OCI-LY1 (cell line): Measurements from ENCODE around the gene SNX1.
"Not testable (repeated sequence)": the region's sequence is repeated elsewhere in the genome, so short reads cannot be mapped to it uniquely, and the experiment has no call there.

Experiments
- H2AFZ ChIP-seq: fragments of 200-600 bp; sonication (generic), shearing (Covaris generic); 2 replicates; pipeline ENCODE4 v1.6.0; 2014; ENCODE audit warnings: antibody characterized with exemption, mild to moderate bottlenecking, low read length
- H3F3A ChIP-seq: fragments of 200-600 bp; sonication (generic), shearing (Covaris generic); 2 replicates; pipeline ENCODE4 v1.6.0; 2014; ENCODE audit warnings: mild to moderate bottlenecking, antibody characterized with exemption, low read length, moderate library complexity; ENCODE audit not compliant: insufficient read depth
- H3K27ac ChIP-seq: fragments of 200-600 bp; sonication (generic); 2 replicates; pipeline ENCODE4 v1.5.1; 2014; ENCODE audit warnings: low read length, mixed run types, mild to moderate bottlenecking, low read depth; ENCODE audit not compliant: poor library complexity, severe bottlenecking
- H3K27me3 ChIP-seq: fragments of 200-600 bp; sonication (generic); 2 replicates; pipeline ENCODE4 v1.6.0; 2014; ENCODE audit warnings: antibody characterized with exemption, mild to moderate bottlenecking, low read length, moderate library complexity; ENCODE audit not compliant: insufficient read depth
- H3K36me3 ChIP-seq: fragments of 200-600 bp; sonication (generic); 2 replicates; pipeline ENCODE4 v1.6.1; 2014; ENCODE audit warnings: mild to moderate bottlenecking, antibody characterized with exemption, low read length, moderate library complexity, mixed read lengths; ENCODE audit not compliant: insufficient read depth
- H3K4me1 ChIP-seq: fragments of 200-600 bp; sonication (generic); 2 replicates; pipeline ENCODE4 v1.5.1; 2014; ENCODE audit warnings: mild to moderate bottlenecking, low read length, moderate library complexity; ENCODE audit not compliant: insufficient read depth, severe bottlenecking
- H3K4me2 ChIP-seq: fragments of 200-600 bp; sonication (generic), shearing (Covaris generic); 2 replicates; pipeline ENCODE4 v1.6.1; 2014; ENCODE audit warnings: low read length
- H3K4me3 ChIP-seq: fragments of 200-600 bp; sonication (generic); 2 replicates; pipeline ENCODE4 v1.5.1; 2014; ENCODE audit warnings: low read length, low read depth, mild to moderate bottlenecking, mixed read lengths; ENCODE audit not compliant: poor library complexity, severe bottlenecking
- H3K79me2 ChIP-seq: fragments of 200-600 bp; shearing (Covaris generic); 2 replicates; pipeline ENCODE4 v1.6.1; 2016; ENCODE audit warnings: mixed run types, low read length, mixed read lengths; ENCODE audit not compliant: insufficient read depth
- H3K9ac ChIP-seq: fragments of 200-600 bp; sonication (generic), shearing (Covaris generic); 2 replicates; pipeline ENCODE4 v1.6.1; 2014; ENCODE audit warnings: mild to moderate bottlenecking, low read length, mixed read lengths
- H3K9me2 ChIP-seq: fragments of 200-600 bp; sonication (generic), shearing (Covaris generic); 2 replicates; pipeline ENCODE4 v1.6.1; 2014; ENCODE audit warnings: low read depth, mild to moderate bottlenecking, low read length, mixed read lengths
- H3K9me3 ChIP-seq: fragments of 200-600 bp; shearing (Covaris generic); 2 replicates; pipeline ENCODE4 v1.6.1; 2014; ENCODE audit warnings: low read length, mixed read lengths
- H4K20me1 ChIP-seq: fragments of 200-600 bp; sonication (generic), shearing (Covaris generic); 2 replicates; pipeline ENCODE4 v1.6.0; 2016; ENCODE audit warnings: mild to moderate bottlenecking, low read length; ENCODE audit not compliant: insufficient read depth
- CTCF ChIP-seq: fragments of 200-600 bp; sonication (generic), shearing (Covaris generic); IDR thresholded peaks from 2 replicates; pipeline ENCODE4 v1.5.1; 2017; ENCODE audit warnings: mild to moderate bottlenecking, antibody characterized with exemption, low read length, moderate library complexity, mixed read lengths
- EZH2 ChIP-seq: fragments of 200-600 bp; sonication (generic), shearing (Covaris generic); IDR thresholded peaks from 2 replicates; pipeline ENCODE4 v1.8.0; 2017; ENCODE audit warnings: borderline replicate concordance, mixed run types, mild to moderate bottlenecking, antibody characterized with exemption, low read length, moderate library complexity, mixed read lengths

The SNX1 gene

GRCh38 chr15:64107337-64107736, 11.6 kb downstream of the SNX1 start:
- Histone ChIP-seq H3K4me1 (peaks cover 10% of the 10 kb centered on the region), H3K9ac (no peak overlapping the region), H3K4me3 (no peak overlapping the region), H2AFZ (no peak overlapping the region), H3K27ac (no peak overlapping the region), H3K9me2 (no peaks in the 10 kb centered on the region), H3K79me2 (peaks cover 60% of the 10 kb centered on the region), H3K27me3 (no peaks in the 10 kb centered on the region), H3K4me2 (no peak overlapping the region), H3K9me3 (no peaks in the 10 kb centered on the region), H3K36me3 (peaks cover 12% of the 10 kb centered on the region; the same call in 1 of the 2 replicates), H3F3A (no peaks in the 10 kb centered on the region), H4K20me1 (no peaks in the 10 kb centered on the region)
- TF ChIP-seq EZH2: no peak
- TF ChIP-seq CTCF: no peak

GRCh38 chr15:64110108-64110701, 14.4 kb downstream of the SNX1 start:
- not testable (repeated sequence) for H3K9me2 ChIP-seq, H3K9ac ChIP-seq, H3K27ac ChIP-seq, H3K9me3 ChIP-seq, H3K4me1 ChIP-seq, H2AFZ ChIP-seq, H3F3A ChIP-seq, H3K27me3 ChIP-seq, H3K4me3 ChIP-seq, H4K20me1 ChIP-seq, H3K4me2 ChIP-seq
- H3K79me2 ChIP-seq: peaks cover 39% of the 10 kb centered on the region
- peaks cover 33% of the 10 kb centered on the region; the same call in 1 of the 2 replicates for H3K36me3 ChIP-seq

GRCh38 chr15:64110950-64111678, 15.3 kb downstream of the SNX1 start:
- TF ChIP-seq EZH2 (no peak), CTCF (no peak)
- no peaks in the 10 kb centered on the region for H3F3A ChIP-seq
- H3K9me2 ChIP-seq: no peaks in the 10 kb centered on the region
- H3K36me3 ChIP-seq: peaks cover 42% of the 10 kb centered on the region; the same call in 1 of the 2 replicates
- H3K9me3 ChIP-seq: no peaks in the 10 kb centered on the region
- H2AFZ ChIP-seq: no peak overlapping the region
- H3K9ac ChIP-seq: no peak overlapping the region
- no peaks in the 10 kb centered on the region for H3K27me3 ChIP-seq
- H3K4me2 ChIP-seq: no peak overlapping the region
- H3K27ac ChIP-seq: no peak overlapping the region
- H3K79me2 ChIP-seq: peaks cover 30% of the 10 kb centered on the region; the same call in 1 of the 2 replicates
- no peak overlapping the region for H3K4me3 ChIP-seq
- H3K4me1 ChIP-seq: peaks cover 10% of the 10 kb centered on the region
- no peaks in the 10 kb centered on the region for H4K20me1 ChIP-seq

GRCh38 chr15:64111679-64112050, 15.9 kb downstream of the SNX1 start:
- H4K20me1 ChIP-seq: no peaks in the 10 kb centered on the region
- peaks cover 24% of the 10 kb centered on the region; the same call in 1 of the 2 replicates for H3K79me2 ChIP-seq
- no peaks in the 10 kb centered on the region for H3K27me3 ChIP-seq
- no peak overlapping the region for H3K4me3 ChIP-seq
- no peak overlapping the region for H3K27ac ChIP-seq
- no peaks in the 10 kb centered on the region for H3K9me2 ChIP-seq
- peaks cover 48% of the 10 kb centered on the region; the same call in 1 of the 2 replicates for H3K36me3 ChIP-seq
- no peak overlapping the region for H2AFZ ChIP-seq
- no peak overlapping the region for H3K4me2 ChIP-seq
- TF ChIP-seq CTCF: no peak
- TF ChIP-seq EZH2: no peak
- H3F3A ChIP-seq: no peaks in the 10 kb centered on the region
- H3K4me1 ChIP-seq: peaks cover 10% of the 10 kb centered on the region
- no peaks in the 10 kb centered on the region for H3K9me3 ChIP-seq
- H3K9ac ChIP-seq: no peak overlapping the region
